HepG2 (cell line): ENCODE measurements around the gene ZBTB48.

ENCODE experiments used
- CEBPG ChIP-seq: IDR thresholded peaks from 2 replicates; pipeline ENCODE4 v1.6.1; 2016
- CHCHD3 ChIP-seq: sonication (generic); formaldehyde crosslinking; IDR thresholded peaks from 2 replicates; pipeline ENCODE4 v1.8.0; 2022; ENCODE audit warnings: mild to moderate bottlenecking, missing genetic modification reagents, moderate library complexity
- CHD4 ChIP-seq: fragments of 200-600 bp; sonication (generic); IDR thresholded peaks from 2 replicates; pipeline ENCODE4 v1.7.0; 2017; ENCODE audit warnings: mild to moderate bottlenecking, low read length, borderline replicate concordance
- GABPA ChIP-seq, 2 experiments: IDR thresholded peaks; 2 replicates each; pipeline ENCODE4 v1.6.1; 2011 to 2016; ENCODE audit warnings: low read depth in 2 of 2, low read length in 1 of 2, missing biosample characterization in 1 of 2, missing genetic modification characterization in 1 of 2
- HNF1B ChIP-seq: sonication (generic); formaldehyde crosslinking; IDR thresholded peaks from 2 replicates; pipeline ENCODE4 v1.5.1; 2020; ENCODE audit warnings: mild to moderate bottlenecking, moderate library complexity, missing genetic modification reagents
- NFRKB ChIP-seq: fragments of 450-650 bp; IDR thresholded peaks from 2 replicates; pipeline ENCODE4 v1.6.1; 2017
- NFYB ChIP-seq: sonication (generic); formaldehyde crosslinking; IDR thresholded peaks from 2 replicates; pipeline ENCODE4 v1.4.0; 2020; ENCODE audit warnings: missing genetic modification reagents
- PHF20 ChIP-seq: sonication (generic); formaldehyde crosslinking; IDR thresholded peaks from 2 replicates; pipeline ENCODE4 v1.5.0; 2020; ENCODE audit warnings: mild to moderate bottlenecking, missing genetic modification reagents
- POGK ChIP-seq: sonication (generic); formaldehyde crosslinking; conservative IDR thresholded peaks from 2 replicates; pipeline ENCODE4 v1.8.0; 2022; ENCODE audit warnings: mild to moderate bottlenecking, moderate library complexity, missing genetic modification reagents
- POLR2AphosphoS2 ChIP-seq: IDR thresholded peaks from 2 replicates; pipeline ENCODE4 v1.6.1; 2011; ENCODE audit warnings: low read depth, low read length, improper control_type of control experiment
- PRDM10 ChIP-seq: sonication (generic); formaldehyde crosslinking; IDR thresholded peaks from 2 replicates; pipeline ENCODE4 v1.4.0; 2020; ENCODE audit warnings: low read depth, missing genetic modification reagents
- SP1 ChIP-seq, 2 experiments: fragments of 450-650 bp in 1 of 2; sonication (generic) in 1 of 2; formaldehyde crosslinking in 1 of 2; IDR thresholded peaks; 2 replicates each; pipeline versions ENCODE4 v1.4.0 to v1.6.1; 2016 to 2020; ENCODE audit warnings: missing genetic modification reagents in 1 of 2
- ZNF274 ChIP-seq: sonication (generic); formaldehyde crosslinking; IDR thresholded peaks from 2 replicates; pipeline ENCODE4 v1.5.1; 2020; ENCODE audit warnings: mild to moderate bottlenecking, missing genetic modification reagents

- TF ChIP-seq CHCHD3 (CRISPR knock-in tag) (no peak), CHD4 (no peak), GABPA (IDR thresholded peaks at IDR 0.05; ENCODE audit: low read depth, low read length) (peak; percentile 49), GABPA (CRISPR knock-in tag; IDR thresholded peaks at IDR 0.05; ENCODE audit: low read depth) (peak; percentile 84), PHF20 (CRISPR knock-in tag) (peak; percentile 39; the same call in 1 of the 2 replicates), NFRKB (no peak), POLR2AphosphoS2 (no peak), PRDM10 (CRISPR knock-in tag) (peak; percentile 66; the same call in 1 of the 2 replicates), HNF1B (CRISPR knock-in tag) (peak; percentile 78), NFYB (CRISPR knock-in tag) (peak; percentile 60), CEBPG (CRISPR knock-in tag) (no peak), POGK (CRISPR knock-in tag) (peak; percentile 82), SP1 (IDR thresholded peaks at IDR 0.05) (no peak), SP1 (CRISPR knock-in tag; IDR thresholded peaks at IDR 0.05) (peak; percentile 96), ZNF274 (CRISPR knock-in tag) (no peak)
These were observed 33.7 kb downstream of the ZBTB48 start, which contains the start of gene PHF13 for GRCh38 chr1:6613361-6614018.
